Spleen (tissue), 11 donors: ENCODE results near the gene PTPRM. TPM values are rescaled to one million over a fixed set of nuclear protein-coding genes. Genes with fewer than 3 reads are reported as not detected.

ENCODE experiments used
- DNase-seq: peaks from one replicate; pipeline ENCODE4 v3.0.0-alpha.2; 2020
- H3K27ac ChIP-seq, 8 donors: fragments of 200-600 bp; sonication (generic) in 7 of 8; 1 replicate in 4 of 8; 2 replicates in 4 of 8; pipeline versions ENCODE4 v1.5.0 to v1.8.0; 2016 to 2021; ENCODE audit warnings: inconsistent platforms in 4 of 8, mild to moderate bottlenecking in 4 of 8, moderate library complexity in 1 of 8
- H3K27me3 ChIP-seq, 7 donors: fragments of 200-600 bp; sonication (generic) in 6 of 7; replicated peaks in 1 of 7; 1 replicate in 4 of 7; 2 replicates in 3 of 7; pipeline versions ENCODE4 v1.5.0 to v1.8.0; 2016 to 2021; ENCODE audit warnings: inconsistent platforms in 3 of 7, mild to moderate bottlenecking in 1 of 7
- H3K36me3 ChIP-seq, 6 donors: fragments of 200-600 bp; sonication (generic) in 5 of 6; 1 replicate in 4 of 6; 2 replicates in 2 of 6; pipeline versions ENCODE4 v1.5.0 to v1.8.0; 2016 to 2021; ENCODE audit warnings: inconsistent platforms in 2 of 6
- H3K4me1 ChIP-seq, 6 donors: fragments of 200-600 bp; sonication (generic) in 5 of 6; 1 replicate in 3 of 6; 2 replicates in 3 of 6; pipeline versions ENCODE4 v1.5.0 to v1.8.0; 2016 to 2021; ENCODE audit warnings: inconsistent platforms in 3 of 6
- H3K4me3 ChIP-seq, 8 donors: fragments of 200-600 bp; sonication (generic) in 7 of 8; 1 replicate in 4 of 8; 2 replicates in 4 of 8; pipeline versions ENCODE4 v1.5.0 to v1.8.0; 2016 to 2021; ENCODE audit warnings: inconsistent platforms in 4 of 8, mild to moderate bottlenecking in 4 of 8, moderate library complexity in 2 of 8
- H3K9me3 ChIP-seq, 8 donors: fragments of 200-600 bp; sonication (generic) in 7 of 8; 1 replicate in 4 of 8; 2 replicates in 4 of 8; pipeline versions ENCODE4 v1.5.0 to v1.8.0; 2016 to 2021; ENCODE audit warnings: inconsistent platforms in 4 of 8
- CTCF ChIP-seq, 11 experiments: fragments of 200-600 bp in 7 of 11; fragments of 450-650 bp in 4 of 11; sonication (generic) in 4 of 11; IDR thresholded peaks in 8 of 11; conservative IDR thresholded peaks in 3 of 11; 1 replicate in 7 of 11; 2 replicates in 4 of 11; pipeline versions ENCODE4 v1.4.0 to v1.8.0; 2016 to 2021; ENCODE audit warnings: antibody characterized with exemption in 11 of 11, inconsistent platforms in 4 of 11, mild to moderate bottlenecking in 1 of 11
- POLR2A ChIP-seq, 3 donors: fragments of 450-650 bp; IDR thresholded peaks; one replicate each; pipeline ENCODE4 v1.5.1; 2017; ENCODE audit warnings: antibody characterized with exemption in 3 of 3, mild to moderate bottlenecking in 1 of 3
- POLR2AphosphoS5 ChIP-seq, 3 donors: sonication (generic); formaldehyde crosslinking; IDR thresholded peaks; one replicate each; pipeline ENCODE4 v1.5.1; 2017; ENCODE audit warnings: antibody characterized with exemption in 3 of 3
- WGBS, 5 donors: extraction: QIAGEN DNeasy Blood & Tissue Kit in 3 of 5; methylation state at CpG; one replicate each; pipeline versions ENCODE4 v1.1.5 to v1.1.7; 2013 to 2018; 5-methylcytosine and 5-hydroxymethylcytosine counted together
- intact Hi-C: fragments of 100-400 bp; cut with DNase I; formaldehyde crosslinking; loops from one replicate; pipeline ENCODE4 v1.15.0; 2023; ENCODE audit warnings: low total_unique reads
- polyA plus RNA-seq, 3 donors: library from polyadenylated mRNA; stranded (reverse); fragments of 200-250 nt; gene quantifications; one replicate each; pipeline ENCODE4 v1.2.1, GENCODE V29; 2013
- total RNA-seq, 7 donors: library from RNA; depleted of rRNA in 3 of 7; stranded (reverse); fragments of >200 nt in 3 of 7; fragmentation: NEBNext Ultra II Directional in 4 of 7; extraction: Animal tissue kit (Norgen Biotek cat#: 25700) in 4 of 7; gene quantifications; one replicate each; pipeline versions ENCODE4 v1.1.0 to v1.2.1, GENCODE V29; 2016 to 2021
- donor health status: healthy with polysubstance abuse.
- donor health status: DM: no; HTN: no; CAD: no; lungs with moderate emphysema.
- donor health status: DM: no; HTN: no; CAD: no.
- donor health status: Bipolar disorder and iron deficiency.
- donor health status: healthy.
- donor health status: DM: no; HTN: no; CAD: no.
- donor health status: DM: yes; HTN: yes; CAD: no.

PTPRM gene
- total and polyA plus RNA-seq, 10 donors, result 23.5 to 97.8 (median 62.8) TPM

GRCh38 chr18:8381821-8382459 is 814.8 kb downstream of the PTPRM start:
- TF ChIP-seq CTCF (IDR thresholded peaks at IDR 0.05 in 8 of 11, conservative IDR thresholded peaks at IDR 0.05 in 3 of 11) (no peak), POLR2A (IDR thresholded peaks at IDR 0.05) (no peak), POLR2AphosphoS5 (IDR thresholded peaks at IDR 0.05) (no peak)
- no peak overlapping the region for H3K4me3 ChIP-seq
- no peak for DNase-seq
- intact Hi-C loops, result no loop called here
- no peaks in the 10 kb centered on the region for H3K9me3 ChIP-seq
- no peaks in the 10 kb centered on the region for H3K27me3 ChIP-seq
- peaks cover 0 to 63% (median 7%) of the 10 kb centered on the region in 6 donors for H3K36me3 ChIP-seq
- WGBS, 5 donors, result 87 to 93% (median 91%) methylated on average over 9 of the region's 9 CpGs
- no peak overlapping the region for H3K27ac ChIP-seq
- H3K4me1 ChIP-seq, result no peaks in the 10 kb centered on the region

- DNase-seq, result no peak
- Histone ChIP-seq H3K4me3 (no peak overlapping the region), H3K27me3 (no peaks in the 10 kb centered on the region), H3K36me3 (peaks cover 0 to 57% (median 9%) of the 10 kb centered on the region in 6 donors), H3K9me3 (no peaks in the 10 kb centered on the region), H3K4me1 (no peaks in the 10 kb centered on the region), H3K27ac (no peak overlapping the region)
- TF ChIP-seq CTCF (IDR thresholded peaks at IDR 0.05 in 8 of 11, conservative IDR thresholded peaks at IDR 0.05 in 3 of 11) (no peak), POLR2A (IDR thresholded peaks at IDR 0.05) (no peak), POLR2AphosphoS5 (IDR thresholded peaks at IDR 0.05) (no peak)
- intact Hi-C loops, result no loop called here
- 89 to 99% (median 91%) methylated on average over 4 of the region's 4 CpGs for WGBS, 5 donors
These were observed 818.3 kb downstream of the PTPRM start for GRCh38 chr18:8385400-8385799.

GRCh38 chr18:8386669-8387380 is 819.7 kb downstream of the PTPRM start:
- TF ChIP-seq CTCF (IDR thresholded peaks at IDR 0.05 in 8 of 11, conservative IDR thresholded peaks at IDR 0.05 in 3 of 11) (no peak), POLR2AphosphoS5 (IDR thresholded peaks at IDR 0.05) (no peak), POLR2A (IDR thresholded peaks at IDR 0.05) (no peak)
- H3K9me3 ChIP-seq, result no peaks in the 10 kb centered on the region
- H3K36me3 ChIP-seq, result peaks cover 0 to 60% (median 9%) of the 10 kb centered on the region in 6 donors
- intact Hi-C loops, result no loop called here
- WGBS, 5 donors, result 77 to 87% (median 84%) methylated on average over 12 to 13 of the region's 13 CpGs
- DNase-seq, result no peak
- H3K27ac ChIP-seq, result no peak overlapping the region
- no peaks in the 10 kb centered on the region for H3K4me1 ChIP-seq
- H3K27me3 ChIP-seq, result no peaks in the 10 kb centered on the region
- H3K4me3 ChIP-seq, result no peak overlapping the region
